Measurements from ENCODE around the gene CTNNA1. TPM values are rescaled to one million over a fixed set of nuclear protein-coding genes. Genes with fewer than 3 reads are reported as not detected.
A peak's percentile ranks its signal among the peaks of the same experiment; 100 is the strongest.

CTNNA1 gene
- total RNA-seq, 1 donor from 2014 or later: 495 TPM

DNA sequence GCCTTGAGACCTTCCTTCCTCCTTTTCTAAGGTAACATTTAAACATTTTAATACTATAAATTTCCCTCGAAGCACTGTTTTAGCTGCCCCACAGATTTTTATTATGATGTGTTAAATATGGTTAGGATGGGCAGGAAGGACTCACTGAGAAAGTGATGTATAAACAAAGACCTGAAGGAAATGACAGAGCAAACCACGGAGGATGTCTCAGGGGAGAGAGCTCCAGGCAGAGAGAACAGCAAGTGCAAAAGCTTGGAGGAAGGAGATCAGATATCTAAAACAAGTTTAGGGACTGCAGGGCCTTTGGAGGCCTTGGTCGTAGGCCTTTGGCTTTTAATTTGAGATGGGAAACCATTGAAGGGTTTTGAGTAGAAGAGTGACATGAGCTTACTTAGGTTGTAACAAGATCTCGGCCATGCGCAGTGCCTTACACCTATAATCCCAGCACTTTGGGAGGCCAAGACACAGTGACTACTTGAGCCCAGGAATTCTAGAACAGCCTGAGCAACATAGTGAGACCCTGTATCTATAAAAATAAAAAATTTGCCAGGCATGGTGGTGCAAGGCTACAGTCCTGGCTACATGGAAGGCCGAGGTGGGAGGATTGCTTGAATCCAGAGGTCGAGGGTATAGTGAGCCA lies 157.4 kb downstream of the CTNNA1 start:
- no peaks in the 10 kb centered on the region for H3K27me3 ChIP-seq (ENCODE audit: control insufficient read depth, insufficient read depth, low read length)
- DNase-seq (ENCODE audit: low read depth) (no peak), FAIRE-seq (no peak)
- TF ChIP-seq CTCF (IDR thresholded peaks at IDR 0.05; ENCODE audit: insufficient read depth, low read length, severe bottlenecking): no peak
- no peak overlapping the region for H3K4me3 ChIP-seq (ENCODE audit: low read depth, low read length)
- H3K36me3 ChIP-seq (ENCODE audit: control insufficient read depth, insufficient read depth, low read length): peaks cover 7% of the 10 kb centered on the region

DNA sequence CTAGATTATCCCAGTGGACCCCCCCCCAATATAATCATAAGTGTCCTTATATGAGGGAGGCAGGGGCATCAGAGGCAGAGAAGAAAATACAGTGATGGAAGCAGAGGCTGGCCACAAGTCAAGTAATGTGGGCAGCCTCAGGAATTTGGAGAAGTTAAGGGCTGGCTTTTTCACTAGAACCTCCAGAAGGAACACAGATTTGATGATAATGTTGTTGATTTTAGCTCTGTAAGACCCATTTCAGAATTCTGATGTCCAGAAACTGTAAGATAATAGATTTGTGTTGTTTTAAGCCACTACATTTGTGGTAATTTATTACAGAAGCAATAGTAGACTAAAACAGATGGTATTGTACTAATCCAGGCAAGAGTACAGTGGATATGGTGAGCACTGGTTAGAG lies 158.2 kb downstream of the CTNNA1 start:
- FAIRE-seq (no peak), DNase-seq (ENCODE audit: low read depth) (no peak)
- no peak for TF ChIP-seq CTCF (IDR thresholded peaks at IDR 0.05; ENCODE audit: insufficient read depth, low read length, severe bottlenecking)
- H3K36me3 ChIP-seq (ENCODE audit: control insufficient read depth, insufficient read depth, low read length): peaks cover 4% of the 10 kb centered on the region
- H3K27me3 ChIP-seq (ENCODE audit: control insufficient read depth, insufficient read depth, low read length): no peaks in the 10 kb centered on the region
- no peak overlapping the region for H3K4me3 ChIP-seq (ENCODE audit: low read depth, low read length)

GRCh38 chr5:138912093-138912492 lies 158.9 kb downstream of the CTNNA1 start:
- FAIRE-seq: no peak

DNA sequence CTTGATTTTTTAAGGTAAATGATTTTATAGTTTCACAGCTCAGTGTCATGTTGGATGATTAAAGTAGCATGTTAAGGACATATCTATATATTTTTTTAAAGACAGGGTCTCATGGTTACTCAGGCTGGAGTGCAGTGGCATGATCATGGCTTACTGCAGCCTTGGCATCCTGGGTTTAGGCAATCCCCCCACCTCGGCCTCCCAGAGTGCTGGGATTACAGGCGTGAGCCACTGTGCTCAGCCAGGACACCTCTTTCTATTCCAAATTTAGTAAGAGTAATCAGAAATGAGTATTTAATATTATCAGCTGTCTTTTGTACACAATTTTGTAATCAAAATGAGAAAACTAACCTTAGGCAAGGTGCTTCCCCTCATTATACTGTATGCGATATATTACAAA lies 160.5 kb downstream of the CTNNA1 start:
- peaks cover 4% of the 10 kb centered on the region for H3K36me3 ChIP-seq (ENCODE audit: control insufficient read depth, insufficient read depth, low read length)
- no peak for TF ChIP-seq CTCF (IDR thresholded peaks at IDR 0.05; ENCODE audit: insufficient read depth, low read length, severe bottlenecking)
- FAIRE-seq (no peak), DNase-seq (ENCODE audit: low read depth) (no peak)
- H3K4me3 ChIP-seq (ENCODE audit: low read depth, low read length): no peak overlapping the region
- H3K27me3 ChIP-seq (ENCODE audit: control insufficient read depth, insufficient read depth, low read length): no peaks in the 10 kb centered on the region

More at GRCh38 chr5:138912093-138912492, 158.9 kb downstream of the CTNNA1 start:
- no peak for TF ChIP-seq CTCF (IDR thresholded peaks at IDR 0.05; ENCODE audit: insufficient read depth, low read length, severe bottlenecking)
- Histone ChIP-seq H3K27me3 (ENCODE audit: control insufficient read depth, insufficient read depth, low read length) (no peaks in the 10 kb centered on the region), H3K4me3 (ENCODE audit: low read depth, low read length) (no peak overlapping the region), H3K36me3 (ENCODE audit: control insufficient read depth, insufficient read depth, low read length) (peaks cover 4% of the 10 kb centered on the region)
- no peak for DNase-seq (ENCODE audit: low read depth)

GRCh38 chr5:138914338-138914737 lies 161.1 kb downstream of the CTNNA1 start:
- DNase-seq (ENCODE audit: low read depth) (no peak), FAIRE-seq (no peak)
- Histone ChIP-seq H3K36me3 (ENCODE audit: control insufficient read depth, insufficient read depth, low read length) (peaks cover 5% of the 10 kb centered on the region), H3K4me3 (ENCODE audit: low read depth, low read length) (no peak overlapping the region), H3K27me3 (ENCODE audit: control insufficient read depth, insufficient read depth, low read length) (no peaks in the 10 kb centered on the region)
- no peak for TF ChIP-seq CTCF (IDR thresholded peaks at IDR 0.05; ENCODE audit: insufficient read depth, low read length, severe bottlenecking)

GRCh38 chr5:138918686-138919085 lies 165.5 kb downstream of the CTNNA1 start:
- no peak for TF ChIP-seq CTCF (IDR thresholded peaks at IDR 0.05; ENCODE audit: insufficient read depth, low read length, severe bottlenecking)
- H3K36me3 ChIP-seq (ENCODE audit: control insufficient read depth, insufficient read depth, low read length): peaks cover 5% of the 10 kb centered on the region
- DNase-seq (ENCODE audit: low read depth): no peak
- no peak overlapping the region for H3K4me3 ChIP-seq (ENCODE audit: low read depth, low read length)
- H3K27me3 ChIP-seq (ENCODE audit: control insufficient read depth, insufficient read depth, low read length): no peaks in the 10 kb centered on the region
- peak; percentile 40 for FAIRE-seq
